ENCODE results near the gene PMIS2. TPM values are rescaled to one million over a fixed set of nuclear protein-coding genes. Genes with fewer than 3 reads are reported as not detected.

PMIS2 gene
- total and polyA plus RNA-seq, 7 donors: not detected

- Histone ChIP-seq H3K9me3 (no peaks in the 10 kb centered on the region), H3K27ac (no peak overlapping the region), H3K4me3 (no peak overlapping the region), H3K36me3 (no peaks in the 10 kb centered on the region), H3K27me3 (no peaks in the 10 kb centered on the region), H3K4me1 (peaks cover 0 to 14% (median 10%) of the 10 kb centered on the region in 4 donors)
- no peak for DNase-seq
- no peak for TF ChIP-seq POLR2A (IDR thresholded peaks at IDR 0.05)
- no peak for TF ChIP-seq EP300 (IDR thresholded peaks at IDR 0.05)
- TF ChIP-seq CTCF (IDR thresholded peaks at IDR 0.05): no peak
- TF ChIP-seq POLR2AphosphoS5 (IDR thresholded peaks at IDR 0.05): no peak
- 50 to 65% methylated on average over 6 of the region's 6 CpGs for WGBS, 2 donors
- intact Hi-C loops (cut with DNase I): loop anchor here (5.0 to 10.0 kb wide), 2 partner anchors 63 to 345 kb away; partner anchors contain the start of genes TMEM147 and USF2
Observed at GRCh38 chr19:35609851-35610353, 23.9 kb downstream of the PMIS2 start.

- no peaks in the 10 kb centered on the region for H3K9me3 ChIP-seq
- no peak for DNase-seq
- peak overlapping the region; percentile 49 to 79 (median 62) for H3K4me3 ChIP-seq
- peak overlapping the region; percentile 44 to 76 (median 68) for H3K27ac ChIP-seq
- no peaks in the 10 kb centered on the region for H3K36me3 ChIP-seq
- intact Hi-C loops (cut with DNase I): loop anchor here (1.0 to 10.0 kb wide), 3 partner anchors 16 to 347 kb away; partner anchors contain the start of genes TMEM147 and USF2
- peaks cover 0 to 14% (median 10%) of the 10 kb centered on the region in 4 donors for H3K4me1 ChIP-seq
- 28 to 39% methylated on average over 9 of the region's 9 CpGs for WGBS, 2 donors
- no peaks in the 10 kb centered on the region for H3K27me3 ChIP-seq
- TF ChIP-seq EP300 (IDR thresholded peaks at IDR 0.05) (no peak), CTCF (IDR thresholded peaks at IDR 0.05) (no peak), POLR2A (IDR thresholded peaks at IDR 0.05) (no peak), POLR2AphosphoS5 (IDR thresholded peaks at IDR 0.05) (no peak)
Observed at GRCh38 chr19:35612224-35612558, 26.2 kb downstream of the PMIS2 start.

- Histone ChIP-seq H3K4me3 (peak within 1 kb of the TSS; percentile 49 to 79 (median 62)), H3K36me3 (no peaks in the 10 kb centered on the region), H3K27ac (peak within 1 kb of the TSS; percentile 44 to 76 (median 68)), H3K27me3 (no peaks in the 10 kb centered on the region), H3K4me1 (peaks cover 0 to 14% (median 10%) of the 10 kb centered on the region in 4 donors), H3K9me3 (no peaks in the 10 kb centered on the region)
- intact Hi-C loops (cut with DNase I): loop anchor here (1.0 to 10.0 kb wide), 3 partner anchors 16 to 348 kb away; partner anchors contain the start of genes TMEM147 and USF2
- DNase-seq: peak; percentile 96
- TF ChIP-seq POLR2AphosphoS5 (IDR thresholded peaks at IDR 0.05) (peak; percentile 57 to 81 (median 76)), EP300 (IDR thresholded peaks at IDR 0.05) (no peak), POLR2A (IDR thresholded peaks at IDR 0.05) (peak in 1 of 2 donors; percentile 11), CTCF (IDR thresholded peaks at IDR 0.05) (no peak)
- WGBS, 2 donors: 0% methylated on average over 47 of the region's 47 CpGs
Observed at GRCh38 chr19:35612559-35613321, 26.8 kb downstream of the PMIS2 start, which contains the start of gene HAUS5. HAUS5 (plus strand) TSS chr19:35612735; CDS start chr19:35612795, 60 bp downstream.

GRCh38 chr19:35613574-35613973, 27.6 kb downstream of the PMIS2 start:
- no peak for DNase-seq
- Histone ChIP-seq H3K27me3 (no peaks in the 10 kb centered on the region), H3K36me3 (no peaks in the 10 kb centered on the region), H3K27ac (no peak overlapping the region), H3K9me3 (no peaks in the 10 kb centered on the region), H3K4me3 (no peak overlapping the region), H3K4me1 (peaks cover 0 to 14% (median 10%) of the 10 kb centered on the region in 4 donors)
- 65 to 82% methylated on average over 1 of the region's 1 CpG for WGBS, 2 donors
- TF ChIP-seq EP300 (IDR thresholded peaks at IDR 0.05) (no peak), POLR2AphosphoS5 (IDR thresholded peaks at IDR 0.05) (no peak), POLR2A (IDR thresholded peaks at IDR 0.05) (no peak), CTCF (IDR thresholded peaks at IDR 0.05) (no peak)
- intact Hi-C loops (cut with DNase I): loop anchor here (5.0 to 10.0 kb wide), 2 partner anchors 66 to 349 kb away; partner anchors contain the start of genes TMEM147 and USF2
